Muscle of leg (tissue), 11 donors: ENCODE measurements around the gene CC2D1B. TPM values are rescaled to one million over a fixed set of nuclear protein-coding genes. Genes with fewer than 3 reads are reported as not detected.
"Not testable (repeated sequence)": the region's sequence is repeated elsewhere in the genome, so short reads cannot be mapped to it uniquely, and the experiment has no call there.

Source experiments
- DNase-seq: peaks from one replicate; pipeline ENCODE4 v3.0.0; 2013
- H3K27ac ChIP-seq: one replicate; pipeline ENCODE4 v1.5.1; 2013; ENCODE audit warnings: mild to moderate bottlenecking, low read length, control low read depth
- H3K27me3 ChIP-seq: one replicate; pipeline ENCODE4 v1.6.1; 2013; ENCODE audit warnings: low read length; ENCODE audit not compliant: control insufficient read depth, insufficient read depth
- H3K36me3 ChIP-seq: one replicate; pipeline ENCODE4 v1.6.1; 2013; ENCODE audit warnings: low read length; ENCODE audit not compliant: control insufficient read depth, insufficient read depth
- H3K4me1 ChIP-seq: one replicate; pipeline ENCODE4 v1.6.1; 2013; ENCODE audit warnings: low read length; ENCODE audit not compliant: control insufficient read depth, insufficient read depth
- H3K4me3 ChIP-seq: one replicate; pipeline ENCODE4 v1.5.1; 2013; ENCODE audit warnings: low read length, control low read depth
- H3K9me3 ChIP-seq: replicated peaks from 2 replicates; pipeline ENCODE4 v1.6.1; 2013; ENCODE audit warnings: low read depth, low read length; ENCODE audit not compliant: control insufficient read depth
- WGBS: methylation state at CpG from one replicate; pipeline ENCODE4 v1.1.5; 2013; ENCODE audit warnings: missing lambda C conversion rate; ENCODE audit not compliant: insufficient coverage; 5-methylcytosine and 5-hydroxymethylcytosine counted together
- polyA plus RNA-seq, 8 donors: library from polyadenylated mRNA; unstranded; fragments of 120-200 nt; gene quantifications; one replicate each; pipeline versions ENCODE4 v1.2.1 to v1.2.3, GENCODE V29; 2013; ENCODE audit warnings: inconsistent platforms in 1 of 8, low replicate concordance in 1 of 8; ENCODE audit not compliant: insufficient read length in 8 of 8, insufficient read depth in 1 of 8
- total RNA-seq: library from RNA; stranded (reverse); fragments of 120-200 nt; gene quantifications from one replicate; pipeline ENCODE4 v1.2.4, GENCODE V29; 2013

The CC2D1B gene
- total and polyA plus RNA-seq, 9 donors: 16.7 to 23.6 (median 19.2) TPM

DNA sequence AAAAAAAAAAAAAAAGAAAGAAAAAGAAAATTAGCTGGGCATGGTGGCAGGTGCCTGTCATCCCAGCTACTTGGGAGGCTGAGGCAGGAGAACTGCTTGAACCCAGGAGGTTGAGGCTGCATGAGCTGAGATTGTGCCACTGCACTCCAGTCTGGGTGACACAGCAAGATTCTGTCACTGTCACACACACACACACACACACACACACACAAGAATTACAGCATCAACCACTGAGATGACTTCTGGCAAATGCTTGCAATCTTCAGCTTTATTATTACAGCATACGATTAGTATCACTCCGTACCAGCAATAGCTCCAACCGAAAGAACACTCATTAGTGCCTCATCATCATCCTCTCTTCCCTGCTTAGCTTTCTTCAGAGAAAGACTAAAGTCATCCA, 33.6 kb upstream of the CC2D1B start:
- Histone ChIP-seq H3K27ac (no peak overlapping the region), H3K36me3 (peaks cover 17% of the 10 kb centered on the region), H3K9me3 (no peaks in the 10 kb centered on the region), H3K4me1 (peaks cover 6% of the 10 kb centered on the region), H3K27me3 (no peaks in the 10 kb centered on the region), H3K4me3 (no peak overlapping the region)
- DNase-seq: no peak
- WGBS: 90% methylated on average over 3 of the region's 3 CpGs

DNA sequence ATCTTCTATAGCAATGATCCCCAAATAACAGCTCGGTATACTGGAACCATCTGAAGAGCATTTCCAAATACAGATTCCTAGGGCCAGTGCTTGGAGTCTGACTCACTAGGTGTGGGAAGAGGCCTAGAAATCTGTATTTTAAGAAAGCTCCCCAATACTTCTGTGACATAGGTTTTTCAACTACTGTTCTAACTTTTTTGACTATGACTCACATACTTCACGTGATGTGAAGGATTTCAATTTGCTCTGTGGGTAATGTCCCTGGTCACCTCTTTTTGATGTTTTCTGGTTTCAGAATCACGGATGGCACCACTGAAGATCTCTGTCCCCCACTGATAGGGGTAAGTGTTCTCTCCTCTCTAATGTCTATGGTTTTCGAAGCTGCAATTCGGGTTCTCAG, 27.2 kb upstream of the CC2D1B start:
- H3K9me3 ChIP-seq: no peaks in the 10 kb centered on the region
- no peaks in the 10 kb centered on the region for H3K27me3 ChIP-seq
- H3K4me3 ChIP-seq: no peak overlapping the region
- peaks cover 19% of the 10 kb centered on the region for H3K36me3 ChIP-seq
- no peaks in the 10 kb centered on the region for H3K4me1 ChIP-seq
- DNase-seq: no peak
- no peak overlapping the region for H3K27ac ChIP-seq
- WGBS: 89% methylated on average over 3 of the region's 5 CpGs

DNA sequence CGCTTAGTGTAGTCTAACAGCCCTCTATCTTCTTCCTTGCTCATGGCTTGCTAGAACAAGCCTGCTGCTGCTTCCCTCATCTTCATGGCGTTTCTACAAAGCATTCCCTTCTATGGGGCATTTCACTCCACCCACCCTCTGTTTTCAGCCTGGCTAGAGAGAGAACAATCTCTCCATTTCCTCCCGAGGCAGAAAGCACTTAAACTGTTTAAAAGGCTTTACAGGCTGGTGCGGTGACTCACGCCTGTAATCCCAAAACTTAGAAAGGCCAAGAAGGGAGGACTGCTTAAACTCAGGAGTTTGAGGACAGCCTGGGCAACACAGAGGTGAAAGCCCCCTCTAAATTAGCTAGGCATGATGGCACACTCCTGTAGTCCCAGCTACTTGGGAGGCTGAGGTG, 20.5 kb upstream of the CC2D1B start:
- no peak overlapping the region for H3K27ac ChIP-seq
- 90% methylated on average over 5 of the region's 5 CpGs for WGBS
- H3K9me3 ChIP-seq: no peaks in the 10 kb centered on the region
- no peaks in the 10 kb centered on the region for H3K4me1 ChIP-seq
- no peaks in the 10 kb centered on the region for H3K27me3 ChIP-seq
- DNase-seq: no peak
- H3K36me3 ChIP-seq: peaks cover 34% of the 10 kb centered on the region
- H3K4me3 ChIP-seq: no peak overlapping the region

DNA sequence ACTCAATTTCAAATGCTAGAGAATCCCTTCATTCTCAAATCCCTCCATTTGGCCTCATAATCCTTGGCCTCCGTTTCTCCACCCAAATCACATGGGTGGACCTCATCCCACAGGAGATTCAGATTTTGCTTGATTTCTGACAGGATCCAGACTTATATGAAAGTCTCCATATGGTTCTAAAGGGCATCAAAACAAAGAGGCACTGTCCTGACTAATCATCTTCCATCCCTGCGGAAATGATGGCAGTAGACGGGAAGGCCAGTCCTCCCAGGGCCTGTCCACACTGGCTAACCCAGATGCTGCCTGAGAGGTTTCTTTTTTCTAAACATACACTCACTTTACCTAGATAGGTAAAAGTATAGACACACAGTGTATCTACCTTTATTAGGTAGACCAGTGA, 19.4 kb upstream of the CC2D1B start:
- WGBS: 89% methylated on average over 1 of the region's 3 CpGs
- peaks cover 42% of the 10 kb centered on the region for H3K36me3 ChIP-seq
- H3K27ac ChIP-seq: no peak overlapping the region

DNA sequence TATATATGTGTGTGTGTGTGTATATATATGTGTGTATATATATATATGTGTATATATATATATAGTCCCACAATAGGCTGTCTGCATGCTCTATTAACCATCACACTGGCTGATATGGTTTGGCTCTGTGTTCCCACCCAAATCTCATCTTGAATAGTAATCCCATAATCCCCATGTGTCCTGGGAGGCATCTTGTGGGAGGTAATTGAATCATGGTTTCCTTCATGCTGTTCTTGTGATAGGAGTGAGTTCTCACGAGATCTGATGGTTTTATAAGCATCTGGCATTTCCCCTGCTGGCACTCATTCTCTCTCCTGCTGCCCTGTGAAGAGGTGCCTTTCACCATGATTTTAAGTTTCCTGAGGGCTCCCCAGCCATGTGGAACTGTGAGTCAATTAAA, 3.8 kb upstream of the CC2D1B start:
- not testable (repeated sequence) for H3K27me3 ChIP-seq, H3K4me1 ChIP-seq, H3K27ac ChIP-seq, H3K9me3 ChIP-seq, H3K4me3 ChIP-seq, DNase-seq
- 100% methylated on average over 1 of the region's 1 CpG for WGBS
- H3K36me3 ChIP-seq: peaks cover 11% of the 10 kb centered on the region

More for the DNA sequence above, 19.4 kb upstream of the CC2D1B start:
- Histone ChIP-seq H3K27me3 (no peaks in the 10 kb centered on the region), H3K4me1 (no peaks in the 10 kb centered on the region), H3K9me3 (no peaks in the 10 kb centered on the region), H3K4me3 (no peak overlapping the region)
- DNase-seq: no peak

DNA sequence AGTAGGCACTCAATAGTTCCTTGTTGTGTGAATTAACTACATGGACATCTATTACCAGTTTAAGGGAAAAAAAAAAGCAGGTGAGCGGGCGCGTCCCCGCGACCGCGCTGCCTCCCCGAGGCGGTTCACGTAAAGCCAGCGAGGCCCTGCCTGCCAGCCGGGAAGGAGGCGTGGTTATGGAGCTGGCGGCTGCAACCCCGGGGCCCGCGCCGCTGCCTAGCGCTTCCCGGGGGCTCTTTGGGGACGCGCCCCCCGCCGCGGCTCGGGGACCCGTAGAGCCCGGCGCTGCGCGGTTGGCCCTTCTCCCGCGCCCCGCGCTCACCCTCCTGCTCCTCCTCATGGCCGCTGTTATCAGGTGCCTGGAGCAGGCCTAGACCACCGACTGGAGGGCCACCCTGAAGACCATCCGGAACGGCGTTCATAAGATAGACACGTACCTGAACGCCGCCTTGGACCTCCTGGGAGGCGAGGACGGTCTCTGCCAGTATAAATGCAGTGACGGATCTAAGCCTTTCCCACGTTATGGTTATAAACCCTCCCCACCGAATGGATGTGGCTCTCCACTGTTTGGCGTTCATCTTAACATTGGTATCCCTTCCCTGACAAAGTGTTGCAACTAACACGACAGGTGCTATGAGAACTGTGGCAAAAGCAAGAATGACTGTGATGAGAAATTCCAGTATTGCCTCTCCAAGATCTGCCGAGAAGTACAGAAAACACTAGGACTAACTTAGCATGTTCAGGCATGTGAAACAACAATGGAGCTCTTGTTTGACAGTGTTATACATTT, 2.6 kb upstream of the CC2D1B start:
- Histone ChIP-seq H3K27ac (no peak overlapping the region), H3K4me3 (peak overlapping the region; percentile 16), H3K27me3 (peaks cover 7% of the 10 kb centered on the region), H3K36me3 (peaks cover 11% of the 10 kb centered on the region), H3K9me3 (no peaks in the 10 kb centered on the region), H3K4me1 (peaks cover 12% of the 10 kb centered on the region)
- WGBS: 5% methylated on average over 37 of the region's 51 CpGs
- peak; percentile 47 for DNase-seq

DNA sequence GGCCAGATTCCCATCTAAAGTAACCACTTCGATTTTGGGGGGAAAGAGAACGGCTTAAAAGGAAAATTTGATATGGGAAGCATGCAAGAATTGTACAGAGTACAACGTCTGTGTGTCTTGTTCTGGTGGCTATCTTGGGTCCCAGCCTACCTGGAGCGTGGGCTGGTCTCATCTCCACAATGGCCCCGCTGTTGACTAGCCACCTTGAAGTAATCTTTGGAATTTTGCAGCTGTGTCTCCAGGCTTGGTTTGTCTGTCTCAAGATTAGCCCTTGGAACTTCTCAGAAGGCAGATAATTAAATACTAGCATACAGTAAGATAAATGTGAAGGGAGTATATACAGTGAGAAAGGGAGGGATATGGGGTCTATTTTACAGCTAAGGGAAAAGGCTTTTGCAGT, 1.3 kb upstream of the CC2D1B start:
- Histone ChIP-seq H3K4me3 (no peak overlapping the region), H3K4me1 (peaks cover 12% of the 10 kb centered on the region), H3K27ac (no peak overlapping the region), H3K9me3 (no peaks in the 10 kb centered on the region), H3K27me3 (peaks cover 7% of the 10 kb centered on the region), H3K36me3 (peaks cover 16% of the 10 kb centered on the region)
- no peak for DNase-seq
- 95% methylated on average over 5 of the region's 5 CpGs for WGBS

DNA sequence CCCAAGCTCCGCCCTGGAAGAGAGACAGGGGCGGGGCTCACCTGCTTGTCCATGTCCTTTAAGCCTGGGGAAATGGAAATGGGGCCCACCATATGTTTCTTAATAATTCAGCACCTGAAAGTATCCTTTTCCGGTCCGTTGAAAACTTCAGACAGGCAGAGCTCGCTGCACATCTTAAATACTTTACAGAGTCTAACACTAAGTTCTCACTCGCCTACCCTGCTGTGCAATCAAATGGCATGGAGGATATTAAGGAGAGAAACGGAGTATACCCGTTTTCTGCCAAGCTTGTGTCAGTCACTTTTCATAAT, 467 bp upstream of the CC2D1B start:
- Histone ChIP-seq H3K4me3 (peak overlapping the region; percentile 79), H3K4me1 (peaks cover 12% of the 10 kb centered on the region), H3K9me3 (no peaks in the 10 kb centered on the region), H3K27me3 (peaks cover 7% of the 10 kb centered on the region), H3K27ac (peak overlapping the region; percentile 69), H3K36me3 (peaks cover 24% of the 10 kb centered on the region)
- no peak for DNase-seq
- WGBS: 31% methylated on average over 5 of the region's 8 CpGs

DNA sequence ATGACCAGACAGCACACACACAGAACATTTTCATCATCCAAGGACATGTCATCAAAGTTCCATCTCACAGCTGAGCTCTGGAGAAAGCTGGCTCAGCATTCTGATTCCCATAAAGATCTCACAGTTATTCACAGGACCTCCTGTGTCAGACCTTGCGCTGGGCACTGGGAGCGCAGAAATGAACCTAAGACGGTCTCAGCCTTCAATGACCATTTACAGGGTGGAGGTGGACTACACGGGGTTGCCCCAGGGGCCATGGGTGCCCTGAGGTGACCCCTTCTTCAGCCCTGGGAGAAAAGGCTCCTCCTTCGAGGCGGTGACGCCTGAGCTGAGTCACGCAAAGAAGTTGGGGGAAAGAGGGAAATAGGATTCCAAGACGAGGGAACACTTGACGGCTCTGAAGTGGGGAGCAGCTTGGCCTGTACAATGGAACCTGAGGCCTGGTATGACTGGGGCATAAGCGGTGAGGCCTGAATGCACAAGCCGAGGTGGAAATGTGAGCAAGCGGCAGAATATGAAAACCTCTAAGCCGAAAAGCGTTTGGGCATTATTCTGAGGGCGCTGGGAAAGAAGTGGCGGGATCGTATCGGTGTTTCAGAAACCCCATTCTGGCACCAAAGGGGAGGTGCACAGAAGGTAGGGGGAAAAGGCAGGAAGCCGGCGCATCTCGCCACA, 797 bp downstream of the CC2D1B start:
- Histone ChIP-seq H3K4me3 (peak overlapping the region; percentile 79), H3K9me3 (no peaks in the 10 kb centered on the region), H3K27me3 (peaks cover 7% of the 10 kb centered on the region), H3K4me1 (peaks cover 12% of the 10 kb centered on the region), H3K27ac (peak overlapping the region; percentile 78), H3K36me3 (peaks cover 36% of the 10 kb centered on the region)
- WGBS: 11% methylated on average over 18 of the region's 22 CpGs
- peak; percentile 61 for DNase-seq

DNA sequence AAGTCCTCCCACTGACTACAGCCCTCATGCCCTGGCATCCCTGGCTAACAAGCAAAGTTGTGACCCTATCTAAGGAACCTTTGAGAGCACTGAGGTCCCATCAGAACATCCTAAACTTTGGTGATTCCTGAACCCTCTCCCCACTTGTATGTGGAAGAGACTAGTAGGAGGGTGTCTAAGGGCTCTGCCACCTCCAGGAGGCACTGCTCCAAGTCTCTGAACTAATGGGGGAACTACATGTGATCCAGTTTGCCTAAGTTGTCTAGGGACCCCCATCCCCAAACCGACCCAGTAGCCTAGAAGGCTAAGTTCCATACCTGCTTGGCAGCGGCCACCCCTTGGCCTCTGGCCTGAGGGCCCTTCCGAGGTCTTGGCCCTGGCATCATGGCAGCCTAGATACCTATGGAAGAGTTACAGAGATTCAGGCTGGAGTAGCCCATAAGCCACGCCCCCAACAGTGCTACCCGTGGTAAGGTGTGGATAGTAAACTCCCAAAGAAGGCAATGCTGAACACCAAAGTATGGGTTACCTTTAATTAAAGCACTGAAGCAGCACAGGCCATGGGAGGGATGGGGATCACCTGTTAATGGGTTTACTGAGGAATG, 1.7 kb downstream of the CC2D1B start:
- Histone ChIP-seq H3K4me1 (peaks cover 12% of the 10 kb centered on the region), H3K4me3 (no peak overlapping the region), H3K27ac (peak overlapping the region; percentile 78), H3K36me3 (peaks cover 45% of the 10 kb centered on the region), H3K27me3 (peaks cover 7% of the 10 kb centered on the region), H3K9me3 (no peaks in the 10 kb centered on the region)
- no peak for DNase-seq
- 83% methylated on average over 4 of the region's 5 CpGs for WGBS
